Neural progenitor cell (in vitro differentiated cells): ENCODE results near the gene TRIL. TPM values are rescaled to one million over a fixed set of nuclear protein-coding genes. Genes with fewer than 3 reads are reported as not detected.

Experiments used
- DNase-seq: peaks from one replicate; pipeline ENCODE4 v3.0.0-alpha.2; 2016; ENCODE audit warnings: low spot score
- H2AFZ ChIP-seq: fragments of 200-600 bp; sonication (generic); replicated peaks from 2 replicates; pipeline ENCODE4 v1.6.1; 2016; ENCODE audit warnings: antibody characterized with exemption
- H3F3A ChIP-seq: fragments of 200-600 bp; sonication (generic); 2 replicates; pipeline ENCODE4 v1.6.1; 2016; ENCODE audit warnings: antibody characterized with exemption, low read depth
- H3K27ac ChIP-seq: fragments of 200-600 bp; sonication (generic); 2 replicates; pipeline ENCODE4 v1.5.1; 2016; ENCODE audit warnings: mild to moderate bottlenecking
- H3K27me3 ChIP-seq: fragments of 200-600 bp; sonication (generic); 2 replicates; pipeline ENCODE4 v1.6.1; 2016; ENCODE audit warnings: mild to moderate bottlenecking, moderate library complexity
- H3K36me3 ChIP-seq: fragments of 200-600 bp; sonication (generic); 2 replicates; pipeline ENCODE4 v1.5.1; 2016
- H3K4me1 ChIP-seq: fragments of 200-600 bp; sonication (generic); 2 replicates; pipeline ENCODE4 v1.6.1; 2016; ENCODE audit warnings: mixed run types
- H3K4me2 ChIP-seq: fragments of 200-600 bp; sonication (generic); 2 replicates; pipeline ENCODE4 v1.6.1; 2016
- H3K4me3 ChIP-seq: fragments of 200-600 bp; sonication (generic); 2 replicates; pipeline ENCODE4 v1.5.1; 2016
- H3K79me2 ChIP-seq: fragments of 200-600 bp; sonication (generic); 2 replicates; pipeline ENCODE4 v1.6.1; 2016; ENCODE audit warnings: low read depth
- H3K9ac ChIP-seq: fragments of 200-600 bp; sonication (generic); 2 replicates; pipeline ENCODE4 v1.6.1; 2016
- H3K9me3 ChIP-seq: fragments of 200-600 bp; sonication (generic); 2 replicates; pipeline ENCODE4 v1.5.1; 2016; ENCODE audit warnings: low read depth
- H4K20me1 ChIP-seq: fragments of 200-600 bp; sonication (generic); 2 replicates; pipeline ENCODE4 v1.6.1; 2016; ENCODE audit warnings: low read depth
- H3K27ac Mint-ChIP-seq: 3 replicates; pipeline ENCODE4 v1.8.0; 2021; ENCODE audit warnings: mixed read lengths
- H3K27me3 Mint-ChIP-seq: 2 replicates; pipeline ENCODE4 v1.8.0; 2022; ENCODE audit warnings: low read depth, mild to moderate bottlenecking, inconsistent platforms, moderate library complexity, mixed read lengths; ENCODE audit not compliant: insufficient read depth
- H3K36me3 Mint-ChIP-seq: 3 replicates; pipeline ENCODE4 v1.8.0; 2021; ENCODE audit warnings: mixed read lengths
- H3K4me1 Mint-ChIP-seq: 3 replicates; pipeline ENCODE4 v1.8.0; 2021; ENCODE audit warnings: mixed read lengths
- H3K4me3 Mint-ChIP-seq: 3 replicates; pipeline ENCODE4 v1.8.0; 2021; ENCODE audit warnings: mild to moderate bottlenecking, moderate library complexity, mixed read lengths
- H3K9me3 Mint-ChIP-seq: 3 replicates; pipeline ENCODE4 v1.8.0; 2020; ENCODE audit warnings: mixed read lengths
- CTCF ChIP-seq: fragments of 200-600 bp; sonication (generic); IDR thresholded peaks from 2 replicates; pipeline ENCODE4 v1.5.1; 2017; ENCODE audit warnings: antibody characterized with exemption, mild to moderate bottlenecking
- EZH2 ChIP-seq: fragments of 200-600 bp; sonication (generic); IDR thresholded peaks from 2 replicates; pipeline ENCODE4 v1.6.1; 2017; ENCODE audit warnings: antibody characterized with exemption, mild to moderate bottlenecking, moderate library complexity
- EZH2phosphoT487 ChIP-seq: fragments of 200-600 bp; sonication (generic); IDR thresholded peaks from 2 replicates; pipeline ENCODE4 v1.6.1; 2017; ENCODE audit warnings: antibody characterized with exemption
- total RNA-seq: library from RNA; depleted of rRNA; stranded (reverse); fragments of >200 nt; gene quantifications from 2 replicates; pipeline ENCODE4 v1.2.3, GENCODE V29; 2015; ENCODE audit warnings: low replicate concordance

Gene TRIL
- total RNA-seq, 1 donor from 2014 or later = 8.5 TPM

GRCh38 chr7:28957064-28957750, 923 bp downstream of the TRIL start:
- Histone ChIP-seq H3K9me3 (no peaks in the 10 kb centered on the region), H2AFZ (peak overlapping the region; percentile 98), H3F3A (peaks cover 30% of the 10 kb centered on the region), H3K4me1 (peaks cover 14% of the 10 kb centered on the region), H3K4me2 (peak overlapping the region; percentile 93), H4K20me1 (peaks cover 5% of the 10 kb centered on the region), H3K4me3 (peak overlapping the region; percentile 64), H3K79me2 (no peaks in the 10 kb centered on the region), H3K27ac (no peak overlapping the region), H3K36me3 (no peaks in the 10 kb centered on the region), H3K27me3 (peaks cover 47% of the 10 kb centered on the region), H3K9ac (no peak overlapping the region)
- no peaks in the 10 kb centered on the region for H3K9me3 Mint-ChIP-seq
- peaks cover 59% of the 10 kb centered on the region for H3K4me1 Mint-ChIP-seq
- H3K27ac Mint-ChIP-seq = peak overlapping the region; percentile 79
- no peak for TF ChIP-seq CTCF
- TF ChIP-seq EZH2phosphoT487 = no peak
- peak; percentile 40 for TF ChIP-seq EZH2
- peaks cover 17% of the 10 kb centered on the region for H3K36me3 Mint-ChIP-seq
- peak; percentile 69 for DNase-seq
- peaks cover 8% of the 10 kb centered on the region for H3K27me3 Mint-ChIP-seq
- H3K4me3 Mint-ChIP-seq = peak overlapping the region; percentile 87

GRCh38 chr7:28956608-28957063, 1.5 kb downstream of the TRIL start:
- Histone ChIP-seq H4K20me1 (peaks cover 5% of the 10 kb centered on the region), H3K4me3 (peak overlapping the region; percentile 64), H3F3A (peaks cover 30% of the 10 kb centered on the region), H3K9ac (no peak overlapping the region), H3K4me2 (peak overlapping the region; percentile 93), H3K27me3 (peaks cover 47% of the 10 kb centered on the region), H3K79me2 (no peaks in the 10 kb centered on the region), H3K9me3 (no peaks in the 10 kb centered on the region), H3K4me1 (peaks cover 8% of the 10 kb centered on the region), H3K36me3 (no peaks in the 10 kb centered on the region), H2AFZ (peak overlapping the region; percentile 98), H3K27ac (no peak overlapping the region)
- H3K4me3 Mint-ChIP-seq = peak overlapping the region; percentile 87
- H3K36me3 Mint-ChIP-seq = peaks cover 19% of the 10 kb centered on the region
- no peak overlapping the region for H3K27ac Mint-ChIP-seq
- no peak for TF ChIP-seq EZH2
- TF ChIP-seq EZH2phosphoT487 = no peak
- peak; percentile 61 for TF ChIP-seq CTCF
- no peaks in the 10 kb centered on the region for H3K9me3 Mint-ChIP-seq
- DNase-seq = peak; percentile 88
- H3K27me3 Mint-ChIP-seq = peaks cover 8% of the 10 kb centered on the region
- H3K4me1 Mint-ChIP-seq = peaks cover 53% of the 10 kb centered on the region

GRCh38 chr7:28955718-28956607, 2.2 kb downstream of the TRIL start:
- no peaks in the 10 kb centered on the region for H3K36me3 ChIP-seq
- H3K4me1 Mint-ChIP-seq = peaks cover 49% of the 10 kb centered on the region
- peak overlapping the region; percentile 77 for H3K4me3 Mint-ChIP-seq
- peaks cover 25% of the 10 kb centered on the region for H3K36me3 Mint-ChIP-seq
- peaks cover 7% of the 10 kb centered on the region for H3K4me1 ChIP-seq
- H3K9me3 Mint-ChIP-seq = no peaks in the 10 kb centered on the region
- peaks cover 47% of the 10 kb centered on the region for H3K27me3 ChIP-seq
- TF ChIP-seq EZH2phosphoT487 (peak; percentile 10), CTCF (peak; percentile 65), EZH2 (no peak)
- H2AFZ ChIP-seq = peak overlapping the region; percentile 98
- H3K27ac ChIP-seq = no peak overlapping the region
- no peaks in the 10 kb centered on the region for H3K79me2 ChIP-seq
- peak overlapping the region; percentile 93 for H3K4me2 ChIP-seq
- no peak overlapping the region for H3K27ac Mint-ChIP-seq
- H3F3A ChIP-seq = peaks cover 30% of the 10 kb centered on the region
- peak; percentile 90 for DNase-seq
- H3K9me3 ChIP-seq = no peaks in the 10 kb centered on the region
- no peak overlapping the region for H3K9ac ChIP-seq
- H3K27me3 Mint-ChIP-seq = peaks cover 8% of the 10 kb centered on the region
- H4K20me1 ChIP-seq = peaks cover 5% of the 10 kb centered on the region
- H3K4me3 ChIP-seq = peak overlapping the region; percentile 64
